PC-3 (cell line): ENCODE results near the gene STK38L. TPM values are rescaled to one million over a fixed set of nuclear protein-coding genes. Genes with fewer than 3 reads are reported as not detected.
A peak's percentile ranks its signal among the peaks of the same experiment; 100 is the strongest.

ENCODE experiments used
- ATAC-seq: fragments of 200-7000 bp; cut with Tn5 transposase; 2 replicates; pipeline ENCODE4 v1.9.1; 2020; ENCODE audit warnings: mild to moderate bottlenecking, moderate library complexity
- BruUV-seq: library from RNA; stranded (reverse); fragments of 400-500 nt; replicated peaks from 2 replicates; lab custom pipeline; 2021; lab: Mats Ljungman, UMichigan
- CTCF ChIA-PET: fragments of 300-600 bp; sonication (Branson Sonifier 250); formaldehyde crosslinking; loops from one replicate; lab custom pipeline; 2022; ENCODE audit warnings: antibody characterized with exemption; lab: Charles Lee
- POLR2A ChIA-PET: fragments of 300-600 bp; sonication (Branson Sonifier 250); formaldehyde crosslinking; loops from one replicate; lab custom pipeline; 2022; ENCODE audit warnings: antibody characterized with exemption; ENCODE audit not compliant: unreplicated experiment; lab: Charles Lee
- DNase-seq: peaks from one replicate; pipeline ENCODE4 v3.0.0-alpha.2; 2015
- H2AFZ ChIP-seq: fragments of 300-600 bp; sonication (generic); 2 replicates; pipeline ENCODE4 v1.6.0; 2016; ENCODE audit warnings: antibody characterized with exemption, low read length
- H3F3A ChIP-seq: fragments of 300-600 bp; sonication (generic); one replicate; pipeline ENCODE4 v1.6.0; 2017; ENCODE audit warnings: antibody characterized with exemption, low read length, control low read depth, mild to moderate bottlenecking; ENCODE audit not compliant: unreplicated experiment
- H3K27ac ChIP-seq: fragments of 300-600 bp; sonication (generic); 2 replicates; pipeline ENCODE4 v1.5.1; 2016; ENCODE audit warnings: mild to moderate bottlenecking, low read length
- H3K27me3 ChIP-seq: fragments of 300-600 bp; sonication (generic); 2 replicates; pipeline ENCODE4 v1.6.1; 2016; ENCODE audit warnings: low read length, mixed read lengths
- H3K36me3 ChIP-seq: fragments of 300-600 bp; sonication (generic); 2 replicates; pipeline ENCODE4 v1.6.1; 2016; ENCODE audit warnings: low read depth, mixed run types, low read length, mixed read lengths
- H3K4me1 ChIP-seq: fragments of 300-600 bp; sonication (generic); 2 replicates; pipeline ENCODE4 v1.5.1; 2016; ENCODE audit warnings: low read length; ENCODE audit not compliant: insufficient read depth
- H3K4me2 ChIP-seq: fragments of 300-600 bp; sonication (generic); 2 replicates; pipeline ENCODE4 v1.6.0; 2016; ENCODE audit warnings: low read length
- H3K4me3 ChIP-seq: fragments of 300-600 bp; sonication (generic); 2 replicates; pipeline ENCODE4 v1.5.1; 2016; ENCODE audit warnings: mild to moderate bottlenecking, low read length, mixed read lengths
- H3K79me2 ChIP-seq: fragments of 300-600 bp; sonication (generic); 2 replicates; pipeline ENCODE4 v1.6.1; 2017; ENCODE audit warnings: low read length, mixed read lengths
- H3K9ac ChIP-seq: fragments of 300-600 bp; sonication (generic); 2 replicates; pipeline ENCODE4 v1.6.0; 2016; ENCODE audit warnings: mild to moderate bottlenecking, low read length
- H3K9me2 ChIP-seq: fragments of 300-600 bp; sonication (generic); replicated peaks from 2 replicates; pipeline ENCODE4 v1.6.1; 2016; ENCODE audit warnings: mixed run types, low read length, mixed read lengths
- H3K9me3 ChIP-seq: fragments of 300-600 bp; sonication (generic); 2 replicates; pipeline ENCODE4 v1.6.1; 2016; ENCODE audit warnings: low read length, mixed read lengths
- H4K20me1 ChIP-seq: fragments of 300-600 bp; sonication (generic); 2 replicates; pipeline ENCODE4 v1.6.1; 2016; ENCODE audit warnings: low read length, mixed read lengths
- EZH2 ChIP-seq: fragments of 300-600 bp; sonication (generic); IDR thresholded peaks from one replicate; pipeline ENCODE4 v1.6.1; 2017; ENCODE audit warnings: antibody characterized with exemption, mild to moderate bottlenecking, low read length; ENCODE audit not compliant: unreplicated experiment
- EZH2phosphoT487 ChIP-seq: fragments of 300-600 bp; sonication (generic); IDR thresholded peaks from 2 replicates; pipeline ENCODE4 v1.6.1; 2018; ENCODE audit warnings: mild to moderate bottlenecking, antibody characterized with exemption, low read length, borderline replicate concordance
- intact Hi-C: fragments of 100-400 bp; cut with micrococcal nuclease; formaldehyde crosslinking; loops from 2 replicates; pipeline ENCODE4 v1.9.0; 2023
- total RNA-seq: library from RNA; depleted of rRNA; stranded (reverse); fragments of >200 nt; gene quantifications from 2 replicates; pipeline ENCODE4 v1.2.3, GENCODE V29; 2014
- TF ChIP-seq, protein P1 (sequence below): fragments of 300-600 bp; sonication (generic); conservative IDR thresholded peaks from 2 replicates; pipeline ENCODE4 v1.5.1; 2017; ENCODE audit warnings: antibody characterized with exemption, low read depth, mild to moderate bottlenecking, low read length

STK38L gene
- total RNA-seq, 1 experiment from 2014 or later, result 32.3 TPM

DNA sequence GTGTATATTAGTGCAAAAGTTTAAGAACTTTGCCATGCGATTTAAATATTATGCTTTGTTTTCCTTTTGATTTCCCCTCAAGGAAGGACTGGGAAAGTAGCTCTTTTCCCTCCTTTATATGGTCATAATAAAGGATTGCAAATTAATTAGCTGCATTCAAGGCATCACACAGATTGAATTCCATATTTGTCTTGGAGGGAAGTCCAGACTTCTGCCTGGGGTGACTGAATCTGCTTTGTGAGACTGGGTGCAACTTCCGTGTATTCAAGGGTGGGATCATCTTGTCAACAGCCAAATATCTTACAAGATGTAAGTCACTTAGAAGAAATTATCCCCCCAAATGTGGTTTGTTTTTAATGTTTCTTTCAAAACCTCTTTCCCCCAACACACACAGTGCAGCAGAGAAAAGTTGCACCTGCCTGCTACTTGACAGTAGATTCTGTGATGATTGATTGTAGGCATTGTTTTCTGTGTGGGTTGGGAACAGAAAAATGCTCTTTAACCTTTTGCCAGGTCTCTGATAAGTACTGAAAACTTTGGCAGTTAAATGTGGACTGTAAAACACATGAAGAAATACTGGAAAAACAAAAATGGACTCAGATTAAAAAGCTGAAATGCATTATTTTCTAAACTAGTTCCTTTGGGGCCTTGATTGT is 28.4 kb downstream of the STK38L start:
- no peak overlapping the region for H3K27ac ChIP-seq
- DNase-seq, result no peak
- intact Hi-C loops, result no loop called here
- H3F3A ChIP-seq, result no peaks in the 10 kb centered on the region
- TF ChIP-seq EZH2 (no peak), EZH2phosphoT487 (no peak)
- TF ChIP-seq, protein P1, sequence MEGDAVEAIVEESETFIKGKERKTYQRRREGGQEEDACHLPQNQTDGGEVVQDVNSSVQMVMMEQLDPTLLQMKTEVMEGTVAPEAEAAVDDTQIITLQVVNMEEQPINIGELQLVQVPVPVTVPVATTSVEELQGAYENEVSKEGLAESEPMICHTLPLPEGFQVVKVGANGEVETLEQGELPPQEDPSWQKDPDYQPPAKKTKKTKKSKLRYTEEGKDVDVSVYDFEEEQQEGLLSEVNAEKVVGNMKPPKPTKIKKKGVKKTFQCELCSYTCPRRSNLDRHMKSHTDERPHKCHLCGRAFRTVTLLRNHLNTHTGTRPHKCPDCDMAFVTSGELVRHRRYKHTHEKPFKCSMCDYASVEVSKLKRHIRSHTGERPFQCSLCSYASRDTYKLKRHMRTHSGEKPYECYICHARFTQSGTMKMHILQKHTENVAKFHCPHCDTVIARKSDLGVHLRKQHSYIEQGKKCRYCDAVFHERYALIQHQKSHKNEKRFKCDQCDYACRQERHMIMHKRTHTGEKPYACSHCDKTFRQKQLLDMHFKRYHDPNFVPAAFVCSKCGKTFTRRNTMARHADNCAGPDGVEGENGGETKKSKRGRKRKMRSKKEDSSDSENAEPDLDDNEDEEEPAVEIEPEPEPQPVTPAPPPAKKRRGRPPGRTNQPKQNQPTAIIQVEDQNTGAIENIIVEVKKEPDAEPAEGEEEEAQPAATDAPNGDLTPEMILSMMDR, result no peak
- POLR2A ChIA-PET, result interaction anchor here (0.6 kb wide), 1 partner anchor 92 kb away, joined by 3 read pairs; no protein-coding TSS in a partner anchor
- H3K4me1 ChIP-seq, result peaks cover 6% of the 10 kb centered on the region
- no peaks in the 10 kb centered on the region; the same call in 1 of the 2 replicates for H3K36me3 ChIP-seq
- no peaks in the 10 kb centered on the region for H4K20me1 ChIP-seq
- H3K9ac ChIP-seq, result no peak overlapping the region
- H3K4me3 ChIP-seq, result no peak overlapping the region
- H3K9me3 ChIP-seq, result no peaks in the 10 kb centered on the region
- no peaks in the 10 kb centered on the region for H3K9me2 ChIP-seq
- BruUV-seq, result no TSS peak
- no peak overlapping the region for H2AFZ ChIP-seq
- CTCF ChIA-PET, result no interaction called here
- H3K79me2 ChIP-seq, result peaks cover 9% of the 10 kb centered on the region
- ATAC-seq, result no peak
- no peak overlapping the region for H3K4me2 ChIP-seq
- H3K27me3 ChIP-seq, result no peaks in the 10 kb centered on the region

DNA sequence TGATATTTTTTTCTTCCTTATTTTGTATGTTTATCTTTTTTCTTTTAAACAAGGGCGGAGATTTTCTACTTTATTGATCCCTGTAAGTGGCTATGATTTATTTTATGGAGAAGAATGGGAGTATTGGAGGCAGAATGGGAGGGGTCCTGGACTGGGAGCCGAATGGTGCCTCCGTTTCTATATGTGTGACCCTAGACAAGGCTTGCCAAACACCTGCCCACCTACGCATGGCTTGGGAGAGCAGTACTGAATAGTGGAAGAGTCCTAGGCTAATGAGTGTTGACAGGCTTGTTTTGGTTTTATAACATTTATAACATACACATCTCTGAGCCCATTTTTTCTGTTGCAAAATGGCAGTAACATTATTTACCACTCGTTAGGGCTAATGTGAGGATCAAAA is 29.0 kb downstream of the STK38L start:
- Histone ChIP-seq H3K27me3 (no peaks in the 10 kb centered on the region), H3K27ac (no peak overlapping the region), H3K9ac (no peak overlapping the region), H3K79me2 (peaks cover 9% of the 10 kb centered on the region), H3K4me3 (no peak overlapping the region), H3F3A (no peaks in the 10 kb centered on the region), H3K9me2 (no peaks in the 10 kb centered on the region), H3K4me2 (no peak overlapping the region), H3K9me3 (no peaks in the 10 kb centered on the region), H2AFZ (no peak overlapping the region), H3K4me1 (peaks cover 12% of the 10 kb centered on the region), H3K36me3 (no peaks in the 10 kb centered on the region; the same call in 1 of the 2 replicates), H4K20me1 (no peaks in the 10 kb centered on the region)
- intact Hi-C loops, result no loop called here
- POLR2A ChIA-PET, result no interaction called here
- CTCF ChIA-PET, result no interaction called here
- DNase-seq, result no peak
- ATAC-seq, result no peak
- TF ChIP-seq EZH2phosphoT487, result no peak
- no peak for TF ChIP-seq EZH2
- TF ChIP-seq, protein P1, result no peak
- BruUV-seq, result no TSS peak

DNA sequence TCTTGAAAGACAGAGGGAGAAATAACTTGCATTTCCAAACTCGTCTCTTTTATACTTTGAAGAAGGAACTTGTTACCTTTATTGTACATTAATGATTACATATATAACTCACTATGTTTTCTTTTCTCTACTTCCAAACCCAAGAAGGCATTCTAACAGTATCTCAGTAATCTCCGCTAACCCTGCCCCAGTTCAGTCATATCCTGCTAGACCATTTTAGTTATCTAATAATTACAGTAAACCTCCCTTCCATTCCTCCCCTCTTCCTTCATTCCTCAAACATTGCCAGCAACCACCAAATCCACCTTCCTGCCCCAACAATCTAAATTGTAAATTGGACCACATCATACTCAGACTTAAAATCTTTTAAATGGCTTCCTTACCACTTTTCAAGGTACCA is 30.6 kb downstream of the STK38L start:
- H3K9ac ChIP-seq, result no peak overlapping the region
- CTCF ChIA-PET, result no interaction called here
- H2AFZ ChIP-seq, result no peak overlapping the region
- H3K4me1 ChIP-seq, result peaks cover 15% of the 10 kb centered on the region
- H3K4me3 ChIP-seq, result no peak overlapping the region
- H3K4me2 ChIP-seq, result no peak overlapping the region
- POLR2A ChIA-PET, result no interaction called here
- peaks cover 9% of the 10 kb centered on the region for H3K79me2 ChIP-seq
- intact Hi-C loops, result no loop called here
- no peaks in the 10 kb centered on the region for H3K36me3 ChIP-seq
- H3K9me3 ChIP-seq, result no peaks in the 10 kb centered on the region
- H3K9me2 ChIP-seq, result no peaks in the 10 kb centered on the region
- TF ChIP-seq, protein P1, result no peak
- TF ChIP-seq EZH2phosphoT487 (no peak), EZH2 (no peak)
- no peak overlapping the region for H3K27ac ChIP-seq
- H3K27me3 ChIP-seq, result no peaks in the 10 kb centered on the region
- ATAC-seq (peak; percentile 12; the same call in 1 of the 2 replicates), DNase-seq (no peak)
- no peaks in the 10 kb centered on the region for H4K20me1 ChIP-seq
- BruUV-seq, result no TSS peak
- no peaks in the 10 kb centered on the region for H3F3A ChIP-seq
